Spleen (tissue), 7 donors: Measurements from ENCODE around the gene AFF1.
"Not testable (repeated sequence)": the region's sequence is repeated elsewhere in the genome, so short reads cannot be mapped to it uniquely, and the experiment has no call there.

ENCODE experiments used
- CTCF ChIP-seq, 11 experiments: fragments of 200-600 bp in 7 of 11; fragments of 450-650 bp in 4 of 11; sonication (generic) in 4 of 11; IDR thresholded peaks in 8 of 11; conservative IDR thresholded peaks in 3 of 11; 1 replicate in 7 of 11; 2 replicates in 4 of 11; pipeline versions ENCODE4 v1.4.0 to v1.8.0; 2016 to 2021; ENCODE audit warnings: antibody characterized with exemption in 11 of 11, inconsistent platforms in 4 of 11, mild to moderate bottlenecking in 1 of 11
- POLR2A ChIP-seq, 3 donors: fragments of 450-650 bp; IDR thresholded peaks; one replicate each; pipeline ENCODE4 v1.5.1; 2017; ENCODE audit warnings: antibody characterized with exemption in 3 of 3, mild to moderate bottlenecking in 1 of 3
- donor health status: DM: no; HTN: no; CAD: no; lungs with moderate emphysema.
- donor health status: DM: no; HTN: no; CAD: no.
- donor health status: DM: no; HTN: no; CAD: no.

GRCh38 chr4:87085732-87086131 is 150.9 kb downstream of the AFF1 start:
- not testable (repeated sequence) for TF ChIP-seq POLR2A (IDR thresholded peaks at IDR 0.05); CTCF (IDR thresholded peaks at IDR 0.05 in 8 of 11, conservative IDR thresholded peaks at IDR 0.05 in 3 of 11)
